Activated T-cell treated with anti-CD3 and anti-CD28 coated beads for 48 hours (primary cell): Measurements from ENCODE around the gene SAXO1.

ENCODE experiments used
- DNase-seq: peaks from one replicate; pipeline ENCODE4 v3.0.0-alpha.2; 2020; ENCODE audit warnings: low read depth

SAXO1 gene

GRCh38 chr9:18910916-18911315 lies 122.1 kb downstream of the SAXO1 start:
- DNase-seq: no peak

DNA sequence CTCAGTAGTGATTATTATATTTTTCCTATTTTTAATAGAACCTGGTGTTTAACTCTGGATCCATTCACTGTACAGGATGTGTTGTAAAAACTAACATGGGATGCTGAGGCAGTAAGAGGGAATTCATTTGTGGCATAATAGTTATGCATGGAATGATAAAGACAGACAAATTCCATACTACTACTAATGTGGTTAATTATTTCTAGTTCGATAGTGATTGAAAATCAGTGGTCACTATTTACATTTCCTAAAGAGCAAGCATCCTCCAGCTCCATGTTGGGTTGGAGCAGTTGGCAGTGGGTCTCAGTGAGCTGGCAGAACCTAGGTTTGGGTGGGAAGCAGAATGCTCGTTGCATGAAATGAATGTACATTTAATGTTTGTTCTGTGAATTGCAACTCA lies 122.6 kb downstream of the SAXO1 start:
- DNase-seq: no peak

DNA sequence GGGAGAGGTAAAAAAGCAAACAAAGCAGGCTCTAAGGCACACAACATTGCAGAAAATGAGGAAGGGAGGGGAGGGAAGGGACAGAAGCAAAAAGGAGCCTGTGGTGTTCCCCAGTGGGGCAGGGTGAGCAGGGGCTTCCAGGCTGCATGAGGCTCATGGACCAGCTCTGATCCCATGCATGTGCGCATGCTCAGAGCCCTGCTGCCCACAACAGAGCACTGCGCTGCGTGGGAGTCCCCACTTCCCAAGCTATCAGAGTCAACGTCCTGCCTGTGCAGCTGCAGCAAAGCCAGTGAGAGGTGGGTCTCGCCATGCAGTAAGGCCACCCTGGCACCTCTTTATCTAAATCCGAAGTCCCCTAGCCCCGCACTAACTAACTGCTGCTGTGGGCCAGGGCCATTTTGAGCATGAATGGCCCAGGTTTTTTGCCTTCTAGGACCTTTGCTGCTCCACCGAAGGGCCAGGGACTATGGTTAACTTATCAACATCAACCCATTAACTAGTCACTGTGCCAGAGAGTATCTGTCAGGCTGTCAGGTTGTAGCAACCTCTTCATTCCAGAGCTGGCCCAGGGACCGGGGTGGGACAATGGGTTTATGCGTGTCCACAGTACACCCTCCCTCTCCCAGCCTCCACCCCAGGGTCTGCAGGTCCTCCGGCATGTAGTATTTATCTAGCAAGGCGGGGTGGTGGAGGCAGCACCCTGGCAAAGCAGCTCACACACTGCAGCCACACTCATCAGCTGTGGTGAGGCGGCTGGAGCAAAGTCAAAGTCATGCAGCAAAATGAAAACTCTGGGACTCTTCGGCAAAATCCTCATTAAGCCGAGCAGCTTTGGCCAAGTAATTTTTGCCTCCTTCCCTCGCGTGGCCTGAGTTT lies 123.6 kb downstream of the SAXO1 start:
- DNase-seq: no peak

- no peak for DNase-seq
These were observed 124.9 kb downstream of the SAXO1 start for GRCh38 chr9:18907927-18908625.

- no peak for DNase-seq
These were observed 126.2 kb downstream of the SAXO1 start for GRCh38 chr9:18906656-18907395.

DNA sequence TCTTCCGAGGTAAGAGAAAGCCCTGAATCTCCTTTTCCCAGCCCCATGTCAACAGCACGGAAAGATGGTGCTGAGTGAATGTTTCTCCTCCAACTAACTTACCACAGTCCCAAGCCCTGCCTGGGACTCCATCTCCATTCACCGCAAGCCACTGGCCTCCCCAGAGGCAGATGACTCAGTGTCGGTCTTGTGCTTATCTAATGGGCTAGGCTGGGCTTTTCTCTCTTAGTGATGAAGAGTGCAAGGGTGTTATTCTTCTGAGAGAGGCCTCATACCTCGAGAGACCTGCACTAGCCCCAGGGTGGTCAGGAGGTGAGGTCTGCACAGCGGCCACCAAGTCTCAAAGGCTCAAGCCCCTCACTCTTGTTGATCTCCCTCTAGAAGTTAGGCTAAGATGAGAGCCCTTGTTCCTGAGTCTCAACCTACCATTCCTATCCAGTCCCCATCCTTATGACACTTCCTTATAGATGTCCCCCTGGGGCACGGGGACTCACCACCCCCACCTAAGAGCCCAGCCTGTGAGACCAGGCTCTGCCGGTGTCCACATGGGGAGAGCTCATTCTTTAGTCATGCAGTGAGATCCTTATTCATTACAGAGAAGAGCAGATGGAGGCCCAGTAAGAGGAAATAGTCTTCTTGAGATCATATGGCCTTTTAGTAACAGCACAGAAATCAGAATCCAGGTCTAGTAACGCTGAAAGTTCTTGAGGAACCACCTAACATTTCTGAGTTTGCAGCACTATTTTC lies 127.0 kb downstream of the SAXO1 start:
- no peak for DNase-seq

- no peak for DNase-seq
These were observed 127.8 kb downstream of the SAXO1 start for GRCh38 chr9:18905028-18905882.

DNA sequence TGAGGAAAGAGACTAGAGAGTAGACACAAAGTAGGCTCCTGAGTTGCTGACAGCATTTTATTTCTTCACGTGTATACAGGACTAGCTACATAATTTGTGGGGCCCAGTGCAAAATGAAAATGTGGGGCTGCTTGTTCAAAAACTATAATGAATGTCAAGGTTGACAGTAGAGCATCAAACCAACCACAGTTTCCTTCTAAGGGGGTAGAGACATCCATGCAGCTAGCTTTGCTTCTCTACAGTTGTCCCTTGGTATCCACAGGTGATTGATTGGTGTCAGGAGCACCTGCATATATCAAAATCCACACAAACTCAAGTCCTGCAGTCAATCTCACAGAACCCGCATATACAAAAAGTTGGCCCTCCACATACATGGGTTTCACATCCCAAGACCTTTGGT lies 129.6 kb downstream of the SAXO1 start:
- no peak for DNase-seq

DNA sequence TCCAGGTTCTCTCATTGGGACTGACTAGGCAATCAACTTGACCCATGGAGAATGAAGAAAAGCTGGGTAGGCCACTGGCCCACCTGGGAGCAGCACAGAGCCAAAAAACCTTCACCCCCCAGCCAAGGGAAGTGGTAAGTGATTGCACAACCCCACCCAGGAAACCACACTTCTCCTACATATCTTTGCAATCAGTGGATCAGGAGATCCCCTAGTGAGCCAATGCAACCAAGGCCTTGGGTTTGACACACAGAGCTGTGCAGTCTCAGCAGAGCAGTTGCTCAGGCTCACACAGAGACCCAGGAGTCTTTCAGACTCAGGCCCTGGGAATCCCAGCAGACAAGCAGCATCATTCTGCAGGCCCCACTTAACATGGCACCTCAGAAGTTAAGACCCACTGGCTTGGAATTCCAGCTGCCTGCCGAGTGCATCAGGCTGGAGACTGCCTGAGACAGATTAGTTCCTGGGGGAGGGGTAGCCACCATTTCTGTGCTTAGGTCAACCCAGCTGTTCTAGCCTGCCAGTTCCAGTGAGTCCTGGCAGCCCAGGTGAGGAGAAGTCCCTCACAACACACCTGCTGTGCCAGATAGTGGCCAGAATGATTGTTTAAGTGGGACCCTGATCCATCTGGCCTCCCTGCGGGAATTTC lies 136.4 kb downstream of the SAXO1 start:
- DNase-seq: no peak

DNA sequence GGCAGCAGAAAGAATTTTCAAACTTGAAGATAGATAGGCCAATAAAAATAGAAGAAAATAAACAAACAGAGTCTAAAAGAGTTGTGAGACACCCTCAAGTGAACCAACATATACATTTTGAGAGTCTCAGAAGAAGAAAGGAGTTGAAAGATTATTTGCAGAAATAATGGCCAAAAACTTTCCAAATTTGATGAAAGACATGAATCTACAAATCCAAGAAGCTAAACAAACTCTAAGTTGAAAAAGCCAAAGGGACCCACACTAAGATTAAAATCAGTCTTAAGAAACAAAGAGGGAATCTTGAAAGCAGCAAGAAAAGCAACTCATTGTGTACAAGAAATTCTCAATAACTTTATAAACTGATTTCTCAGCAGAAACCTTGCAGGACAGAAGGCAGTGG lies 137.0 kb downstream of the SAXO1 start:
- no peak for DNase-seq

DNA sequence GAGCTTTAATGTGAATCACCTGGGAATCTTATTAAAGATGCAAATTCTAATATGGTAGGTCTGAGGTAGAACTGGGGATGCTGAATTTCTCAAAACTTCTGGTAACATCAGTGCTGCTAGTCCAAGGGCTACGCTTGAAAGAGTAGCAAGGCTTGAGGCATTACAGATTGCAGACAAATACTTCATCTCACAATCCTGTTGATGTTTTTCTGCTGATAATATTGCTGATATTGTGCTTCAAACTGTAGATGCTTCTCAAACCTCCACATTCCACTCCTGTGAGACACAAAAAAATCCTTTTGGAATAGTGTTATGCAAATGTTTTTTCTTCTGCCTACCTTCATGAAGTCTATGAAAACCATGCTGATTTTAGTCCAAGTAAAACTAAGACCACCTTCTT lies 139.5 kb downstream of the SAXO1 start:
- no peak for DNase-seq

DNA sequence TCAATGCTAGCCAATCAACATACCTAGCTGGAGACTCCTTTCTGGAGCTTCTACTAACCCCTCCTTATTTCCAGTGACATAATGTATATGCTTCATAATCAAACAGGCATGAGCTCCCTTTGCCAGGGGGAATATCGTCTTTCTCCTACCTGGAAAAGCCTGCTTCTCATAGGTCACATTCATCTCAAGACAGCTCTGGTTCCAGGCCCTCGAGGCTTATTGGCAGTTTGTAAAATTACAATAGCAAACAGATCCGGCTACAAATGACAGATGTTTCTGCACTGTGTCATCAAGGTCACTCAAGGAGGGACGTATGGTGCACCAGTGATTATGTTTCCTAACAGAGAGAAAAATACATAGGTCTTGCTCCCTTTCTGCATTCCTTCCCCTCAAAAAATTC lies 140.0 kb downstream of the SAXO1 start:
- no peak for DNase-seq

DNA sequence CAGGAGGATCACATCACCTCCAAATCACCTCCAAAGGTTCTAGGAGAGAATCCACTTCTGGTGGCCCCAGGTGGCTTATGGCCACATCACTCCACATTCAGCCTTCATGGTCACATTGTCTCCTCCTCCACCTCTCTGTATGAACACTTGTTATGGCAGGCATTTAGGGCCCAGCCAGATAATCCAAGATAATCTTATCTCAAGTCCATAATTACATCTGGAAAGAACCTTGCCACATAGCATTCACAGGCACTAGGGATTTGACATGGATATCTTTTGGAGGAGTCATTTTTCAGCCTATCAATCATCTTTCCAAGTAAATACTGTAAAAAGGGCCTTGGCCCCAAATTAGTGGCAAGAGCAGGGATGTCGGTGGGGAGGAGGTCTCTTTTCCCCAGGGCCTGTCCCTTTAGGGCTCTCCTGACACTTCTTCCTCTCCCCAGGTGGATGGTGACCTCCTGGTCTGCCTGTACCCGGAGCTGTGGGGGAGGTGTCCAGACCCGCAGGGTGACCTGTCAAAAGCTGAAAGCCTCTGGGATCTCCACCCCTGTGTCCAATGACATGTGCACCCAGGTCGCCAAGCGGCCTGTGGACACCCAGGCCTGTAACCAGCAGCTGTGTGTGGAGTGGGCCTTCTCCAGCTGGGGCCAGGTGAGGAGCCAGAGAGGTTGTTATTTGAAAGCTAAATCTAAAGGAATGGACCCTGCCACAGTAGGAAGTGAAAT lies 140.9 kb downstream of the SAXO1 start:
- DNase-seq: no peak

GRCh38 chr9:18890372-18890771 lies 142.6 kb downstream of the SAXO1 start:
- DNase-seq: no peak

DNA sequence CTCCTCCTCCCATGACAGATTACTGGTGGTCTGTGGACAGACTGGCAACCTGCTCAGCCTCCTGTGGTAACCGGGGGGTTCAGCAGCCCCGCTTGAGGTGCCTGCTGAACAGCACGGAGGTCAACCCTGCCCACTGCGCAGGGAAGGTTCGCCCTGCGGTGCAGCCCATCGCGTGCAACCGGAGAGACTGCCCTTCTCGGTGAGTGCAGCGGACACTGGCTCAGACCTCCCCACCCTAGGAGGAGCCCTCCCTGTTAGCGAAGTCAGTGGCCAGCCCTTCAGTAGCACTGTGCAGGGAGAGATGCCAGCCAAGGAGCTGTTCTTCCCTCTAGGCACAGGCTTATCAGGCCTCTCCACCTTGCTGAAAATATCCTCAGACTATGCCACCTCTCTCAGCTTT lies 143.5 kb downstream of the SAXO1 start:
- DNase-seq: no peak

GRCh38 chr9:18888290-18888689 lies 144.7 kb downstream of the SAXO1 start:
- DNase-seq: no peak

GRCh38 chr9:18887546-18887945 lies 145.5 kb downstream of the SAXO1 start:
- DNase-seq: no peak

DNA sequence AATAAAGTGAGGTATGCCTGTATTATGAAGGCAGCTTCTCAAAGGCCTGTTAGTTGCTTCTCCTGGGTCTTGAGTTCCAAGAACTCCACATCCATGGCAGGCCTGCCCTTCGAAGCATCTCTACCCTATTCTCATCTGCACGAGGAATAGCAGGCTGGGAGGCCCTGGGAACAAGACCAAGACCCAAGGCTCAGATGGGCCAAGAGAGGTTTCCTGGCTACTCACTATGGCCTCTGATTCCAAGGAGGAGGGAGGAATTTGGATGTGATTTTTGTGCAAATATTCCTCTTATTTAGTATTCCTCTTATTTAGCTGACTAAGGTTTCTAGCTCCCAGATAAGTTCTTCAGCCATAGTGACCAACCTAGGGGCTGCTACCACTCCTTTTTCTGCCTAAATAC lies 151.3 kb downstream of the SAXO1 start:
- DNase-seq: no peak

DNA sequence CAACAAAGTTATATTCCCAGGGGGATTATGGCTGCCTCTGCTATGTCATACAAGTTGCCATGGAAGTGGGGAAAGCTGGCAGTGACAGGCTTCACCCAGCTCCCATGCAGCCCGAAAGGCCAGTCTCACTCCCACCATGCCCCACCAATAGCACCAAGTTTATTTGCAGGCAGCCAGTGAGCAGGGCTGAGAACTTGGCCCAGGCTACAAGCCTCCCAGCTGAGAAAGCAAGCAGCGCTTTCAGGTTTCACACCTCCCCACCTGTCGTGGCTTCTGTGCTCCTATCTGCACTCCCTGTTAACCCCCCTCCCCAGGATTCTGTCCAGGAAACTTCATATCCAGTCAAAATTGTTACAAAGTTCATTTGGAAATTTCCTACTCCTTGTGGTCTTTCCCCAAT lies 155.0 kb downstream of the SAXO1 start:
- DNase-seq: no peak
